GM19023 (cell line): ENCODE results near the gene FKBP1C.

ENCODE experiments used
- ATAC-seq: cut with Tn5 transposase; IDR thresholded peaks from one replicate; pipeline ENCODE4 v1.9.1; 2021; ENCODE audit warnings: mild to moderate bottlenecking, moderate library complexity; ENCODE audit not compliant: unreplicated experiment

The FKBP1C gene

GRCh38 chr6:63261820-63262219 is 50.6 kb downstream of the FKBP1C start:
- ATAC-seq, result no peak
